Stimulated activated CD4-positive, alpha-beta T cell treated with anti-CD3 and anti-CD28 coated beads, Interleukin-1b, Interleukin-23, amount 100 ng/mL, for 1 hour (primary cell): Measurements from ENCODE around the gene TMEM50B.
"Not testable (repeated sequence)": the region's sequence is repeated elsewhere in the genome, so short reads cannot be mapped to it uniquely, and the experiment has no call there.

Experiments used
- DNase-seq, 2 donors: peaks; one replicate each; pipeline ENCODE4 v3.0.0-alpha.2; 2020; ENCODE audit warnings: low read depth in 2 of 2

The TMEM50B gene

DNA sequence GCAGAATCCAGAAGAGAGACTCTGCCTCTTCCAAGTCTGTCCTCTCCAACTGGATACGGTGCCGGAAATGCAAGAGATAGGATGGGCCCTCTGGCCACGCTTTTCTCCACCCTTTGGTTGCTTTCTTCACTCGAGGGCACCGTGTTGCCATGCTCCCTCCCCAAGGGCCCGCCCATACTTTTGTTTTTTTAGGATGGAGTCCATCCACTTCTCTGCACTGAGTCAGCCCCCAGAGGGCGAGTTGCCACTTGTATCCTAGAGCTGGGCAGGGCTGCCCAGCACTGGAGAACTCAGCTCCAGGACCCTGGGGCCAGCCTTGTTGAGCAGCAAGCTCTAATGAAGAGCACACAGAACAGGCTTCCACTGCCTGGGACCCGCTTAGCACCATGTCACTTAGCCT is 51.1 kb downstream of the TMEM50B start:
- DNase-seq = no peak

DNA sequence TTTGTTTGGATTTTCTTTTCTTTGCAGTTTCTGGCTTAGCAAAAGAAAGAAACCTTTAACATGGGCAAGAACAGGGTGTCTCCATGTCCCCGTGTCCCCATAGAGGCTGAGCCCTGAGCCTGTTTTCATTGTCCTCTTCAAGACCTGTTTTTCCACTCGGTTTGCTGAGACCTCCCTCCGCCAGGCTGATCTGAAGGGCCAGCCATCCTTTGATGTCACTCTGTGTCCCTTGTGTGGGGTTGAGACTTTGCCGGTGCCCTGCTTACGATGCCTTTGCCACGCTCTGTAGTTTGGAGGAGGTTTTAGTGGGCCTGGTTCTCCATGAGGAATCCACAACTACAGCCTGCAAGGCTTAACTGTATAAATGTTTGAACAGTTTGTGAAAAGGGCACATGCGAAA is 52.7 kb downstream of the TMEM50B start:
- no peak for DNase-seq

GRCh38 chr21:33425825-33426224 is 53.9 kb downstream of the TMEM50B start:
- DNase-seq = no peak

DNA sequence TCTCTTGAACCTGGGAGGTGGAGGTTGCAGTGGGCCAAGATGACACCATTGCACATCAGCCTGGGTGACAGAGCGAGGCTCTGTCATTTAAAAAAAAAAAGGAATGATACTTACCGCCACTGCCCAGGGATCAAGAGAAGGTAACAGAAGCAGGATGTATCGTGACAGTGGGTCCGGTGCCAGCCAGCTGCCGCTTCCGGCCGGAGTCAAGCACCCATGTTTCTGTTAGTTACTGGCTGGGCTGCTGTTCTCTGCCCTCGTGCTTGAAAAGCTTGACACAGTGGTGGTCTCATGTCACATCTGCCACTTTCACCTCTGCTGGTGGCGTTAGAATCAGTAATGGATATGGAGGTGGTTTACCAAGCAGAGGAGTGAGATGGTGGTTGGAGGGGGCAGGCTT is 55.6 kb downstream of the TMEM50B start:
- DNase-seq = no peak

DNA sequence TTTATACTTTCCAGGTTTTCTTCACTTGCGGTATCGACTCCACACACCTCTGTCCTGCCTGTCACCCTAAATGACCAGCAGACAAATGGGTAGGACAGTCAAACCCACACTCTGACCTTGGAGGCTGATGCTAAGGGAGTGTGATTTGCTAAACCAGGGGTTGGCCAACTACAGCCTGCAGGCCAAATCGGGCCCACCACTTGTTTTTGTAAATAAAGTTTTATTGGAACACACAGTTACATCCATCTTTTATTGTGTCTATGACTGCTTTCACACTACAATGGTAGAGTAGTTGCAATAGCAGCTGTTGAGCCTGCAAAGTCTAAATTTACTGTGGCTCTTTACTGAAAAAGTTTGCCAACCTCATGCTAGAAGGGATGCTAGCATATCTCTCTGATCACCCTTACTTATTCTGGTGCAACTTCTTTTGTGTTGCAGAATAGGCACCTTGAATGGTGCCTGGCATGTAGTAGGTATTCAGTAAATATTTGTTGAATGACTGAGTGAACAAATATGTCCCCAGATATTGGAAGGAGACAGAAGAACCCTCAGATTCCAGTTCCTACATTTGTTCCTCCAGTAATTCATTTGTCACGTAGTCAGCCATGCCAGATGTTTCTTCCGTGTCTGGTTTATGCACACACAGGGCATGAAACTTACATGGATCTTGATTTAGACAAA is 57.9 kb downstream of the TMEM50B start:
- DNase-seq = no peak

GRCh38 chr21:33419538-33420123 is 60.1 kb downstream of the TMEM50B start:
- no peak for DNase-seq

DNA sequence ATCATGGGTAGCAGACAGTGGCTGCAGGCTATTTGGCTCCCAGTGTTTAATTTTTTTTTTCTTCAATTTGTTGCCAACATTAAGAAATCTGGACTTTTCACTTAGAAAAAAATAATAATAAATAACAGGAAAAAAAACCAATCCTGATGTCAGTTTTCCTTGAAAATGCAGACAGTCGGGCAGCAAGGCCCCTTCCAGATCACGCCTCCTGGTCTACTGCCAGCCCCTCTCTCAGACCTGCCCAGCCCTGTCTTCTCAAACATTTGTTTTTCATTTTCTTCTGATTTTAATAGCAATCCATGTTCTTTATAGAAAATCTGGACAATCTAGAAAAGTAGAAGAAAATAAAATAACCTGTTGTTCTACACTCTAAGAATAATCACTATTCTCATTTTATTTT is 61.1 kb downstream of the TMEM50B start:
- DNase-seq = no peak

GRCh38 chr21:33414926-33415325 is 64.8 kb downstream of the TMEM50B start:
- no peak for DNase-seq

DNA sequence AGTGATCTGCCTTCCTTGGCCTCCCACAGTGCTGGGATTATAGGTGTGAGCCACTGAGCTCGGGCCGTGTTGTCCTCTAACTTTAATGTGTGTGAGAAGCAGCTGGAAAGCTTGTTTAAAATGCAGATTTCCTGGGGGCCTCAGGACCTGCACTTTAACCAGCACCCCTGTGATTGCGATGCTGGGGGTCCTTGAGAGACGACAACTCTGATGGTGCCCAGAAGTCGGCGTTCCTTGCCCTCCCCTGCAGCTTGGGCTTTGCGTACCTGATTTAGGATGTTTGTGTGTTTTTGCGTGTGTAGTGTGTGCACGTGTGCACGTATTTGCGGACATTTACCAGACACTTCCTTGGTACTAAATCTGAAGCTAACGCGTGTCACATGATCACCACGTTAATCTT is 65.7 kb downstream of the TMEM50B start:
- no peak for DNase-seq

- no peak for DNase-seq
These were observed 66.8 kb downstream of the TMEM50B start for GRCh38 chr21:33412832-33413519.

DNA sequence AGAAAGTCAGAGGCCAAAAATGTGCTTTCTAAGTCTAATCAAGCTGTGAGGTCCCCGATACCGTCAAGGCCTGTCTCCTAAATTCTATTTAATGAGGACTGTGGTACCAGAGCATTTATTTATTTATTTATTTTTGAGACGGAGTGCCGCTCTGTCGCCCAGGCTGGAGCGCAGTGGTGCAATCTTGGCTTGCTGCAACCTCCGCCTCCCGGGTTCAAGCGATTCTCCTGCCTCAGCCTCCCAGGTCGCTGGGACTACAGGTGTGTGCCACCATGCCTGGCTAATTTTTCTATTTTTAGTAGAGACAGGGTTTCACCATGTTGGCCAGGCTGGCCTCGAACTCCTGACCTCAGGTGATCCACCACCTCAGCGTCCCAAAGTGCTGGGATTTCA is 67.3 kb downstream of the TMEM50B start:
- DNase-seq = not testable (repeated sequence)

GRCh38 chr21:33411949-33412430 is 67.8 kb downstream of the TMEM50B start:
- DNase-seq = no peak

DNA sequence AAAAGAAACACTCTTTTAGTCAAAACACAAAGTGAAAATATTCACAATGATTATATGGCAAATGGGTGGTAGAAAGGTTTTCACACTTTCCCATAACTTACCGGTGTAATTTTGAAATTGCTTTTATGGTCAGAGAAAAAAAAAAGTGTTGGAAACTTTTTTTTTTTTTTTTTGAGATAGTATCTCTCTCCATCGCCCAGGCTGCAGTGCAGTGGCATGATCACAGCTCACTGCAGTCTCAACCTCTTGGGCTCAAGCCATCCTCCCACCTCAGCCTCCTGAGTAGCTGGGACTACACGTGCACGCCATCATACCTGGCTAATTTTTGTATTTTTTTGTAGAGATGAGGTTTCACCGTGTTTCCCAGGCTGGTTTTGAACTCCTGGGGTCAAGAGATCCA is 73.3 kb downstream of the TMEM50B start:
- DNase-seq = no peak

- no peak for DNase-seq
These were observed 75.8 kb downstream of the TMEM50B start for GRCh38 chr21:33403786-33404585.

DNA sequence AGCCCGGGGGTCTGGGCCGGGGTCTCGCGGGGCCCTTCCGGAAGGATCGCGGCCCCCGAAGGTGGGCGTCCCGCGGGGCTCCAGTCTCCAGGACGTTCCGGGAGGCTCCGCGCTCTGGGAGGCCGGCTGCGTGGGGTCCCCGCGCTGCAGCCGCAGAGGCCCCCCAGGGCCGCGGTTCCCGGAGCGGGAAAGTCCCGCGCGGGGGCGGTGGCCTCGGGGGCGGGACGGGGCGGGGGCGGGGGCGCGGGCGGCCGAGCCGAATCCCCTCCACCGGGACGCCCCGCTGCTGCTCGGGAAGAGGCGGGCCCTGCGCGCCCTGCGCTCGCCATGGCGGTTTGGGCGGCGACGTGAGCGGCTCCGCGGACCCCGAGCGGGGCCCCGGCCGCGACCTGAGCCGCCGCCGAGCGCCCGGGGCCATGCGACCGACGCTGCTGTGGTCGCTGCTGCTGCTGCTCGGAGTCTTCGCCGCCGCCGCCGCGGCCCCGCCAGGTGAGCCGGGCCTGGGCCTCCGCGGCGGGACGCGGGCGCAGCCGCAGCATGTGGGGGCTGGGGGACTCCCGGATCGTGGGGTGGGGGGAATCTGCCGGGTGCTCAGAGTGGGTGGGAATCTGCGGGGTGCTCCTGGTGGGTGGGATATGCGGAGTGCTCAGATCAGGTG is 76.5 kb downstream of the TMEM50B start, which contains the start of gene IFNGR2:
Gene IFNGR2 (plus strand): TSS at position 286 of the 658 bp plus-strand sequence. CDS start 131 bp downstream, at position 417.
- no peak for DNase-seq

- no peak for DNase-seq
These were observed 77.5 kb downstream of the TMEM50B start for GRCh38 chr21:33402001-33402979.

- DNase-seq = no peak
These were observed 78.2 kb downstream of the TMEM50B start for GRCh38 chr21:33401630-33401992.
